GM19372 (cell line): ENCODE results near the gene VSIR.

Source experiments
- ATAC-seq: cut with Tn5 transposase; IDR thresholded peaks from one replicate; pipeline ENCODE4 v1.9.1; 2021; ENCODE audit warnings: mild to moderate bottlenecking, low read depth, moderate library complexity; ENCODE audit not compliant: unreplicated experiment

The VSIR gene

GRCh38 chr10:71783917-71784678, 10.8 kb upstream of the VSIR start:
- no peak for ATAC-seq

DNA sequence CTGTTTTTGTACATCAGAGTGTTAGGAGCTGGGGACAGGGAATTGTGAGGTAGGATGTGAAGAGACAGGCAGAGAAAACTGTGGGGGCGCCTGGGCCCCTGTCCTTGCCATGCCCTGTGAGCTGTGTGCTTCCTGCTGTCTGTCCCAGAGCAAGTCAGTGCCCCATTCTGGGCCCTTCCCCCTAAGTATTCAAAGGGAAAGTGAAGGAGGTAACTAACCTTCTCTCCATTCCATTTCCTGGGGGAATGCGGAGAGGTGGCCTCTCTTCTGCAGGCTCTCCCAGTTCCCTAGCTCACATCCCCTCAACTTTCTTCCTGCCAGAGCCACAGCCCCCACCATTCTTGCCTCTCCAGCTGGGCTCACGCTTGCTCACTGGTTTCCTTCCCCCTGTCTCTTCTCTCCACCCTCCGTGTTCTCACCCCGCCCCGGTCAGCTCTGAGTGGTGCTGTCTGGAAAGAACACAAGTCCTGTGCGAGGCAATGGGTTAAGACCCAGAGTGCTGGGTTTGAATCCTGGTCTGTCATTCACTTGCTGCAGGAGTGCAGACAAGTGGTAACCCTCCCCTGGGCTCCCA, 9.7 kb upstream of the VSIR start:
- ATAC-seq, result no peak

DNA sequence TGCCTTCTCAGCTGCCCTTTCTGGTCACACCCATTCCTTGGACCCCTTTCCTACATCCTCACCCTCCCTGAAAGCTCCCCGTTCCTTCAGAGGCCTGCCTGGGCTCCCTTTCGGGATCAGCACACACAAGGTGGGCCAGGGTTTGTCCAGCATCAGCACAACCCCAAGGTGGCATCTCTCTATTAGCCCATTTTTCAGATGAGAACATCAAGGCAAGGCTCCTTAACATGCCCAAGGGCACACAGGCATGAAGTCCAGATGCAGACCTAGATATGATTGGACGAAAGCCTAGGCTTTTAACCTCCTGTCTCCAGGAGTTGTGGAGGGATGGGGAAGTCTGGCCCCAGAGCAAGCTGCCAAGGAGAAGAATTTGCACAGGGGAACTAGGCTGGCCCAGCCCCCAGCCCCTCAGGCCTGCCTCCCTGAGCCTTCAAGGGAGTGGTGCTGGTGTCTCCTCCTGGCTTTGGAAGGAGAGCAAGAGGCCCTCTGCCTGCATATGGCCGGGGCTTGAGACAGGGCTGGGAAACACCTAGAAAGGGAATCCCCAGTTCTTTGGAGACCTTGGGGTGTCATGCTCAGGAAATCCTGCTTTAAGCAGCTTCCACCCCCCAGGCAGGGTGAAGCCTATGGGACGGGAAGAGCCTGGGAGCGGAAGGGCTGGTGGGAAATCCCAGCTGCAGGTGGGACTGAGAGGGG, 9.0 kb upstream of the VSIR start:
- ATAC-seq, result no peak

DNA sequence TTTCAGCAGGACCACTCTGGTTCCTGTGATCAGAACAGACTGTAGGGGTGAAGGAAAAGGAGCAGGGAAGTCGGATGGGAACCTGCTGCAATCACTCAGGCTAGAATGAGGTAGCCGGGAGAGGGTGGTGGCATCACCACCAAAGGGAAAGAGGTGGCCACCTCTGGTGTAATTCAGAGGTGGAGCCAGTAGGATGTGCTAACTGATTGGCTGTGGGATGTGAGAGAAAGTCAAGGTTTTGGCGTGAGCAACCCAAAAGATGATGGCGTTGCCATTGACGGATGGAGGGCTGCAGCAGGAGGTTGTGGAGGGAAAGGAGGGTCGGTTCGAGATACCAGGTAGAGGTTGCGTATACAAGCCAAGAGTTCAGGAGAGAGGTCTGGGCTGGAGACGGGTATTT, 7.4 kb upstream of the VSIR start:
- no peak for ATAC-seq

GRCh38 chr10:71780156-71780555, 6.8 kb upstream of the VSIR start:
- ATAC-seq, result no peak

DNA sequence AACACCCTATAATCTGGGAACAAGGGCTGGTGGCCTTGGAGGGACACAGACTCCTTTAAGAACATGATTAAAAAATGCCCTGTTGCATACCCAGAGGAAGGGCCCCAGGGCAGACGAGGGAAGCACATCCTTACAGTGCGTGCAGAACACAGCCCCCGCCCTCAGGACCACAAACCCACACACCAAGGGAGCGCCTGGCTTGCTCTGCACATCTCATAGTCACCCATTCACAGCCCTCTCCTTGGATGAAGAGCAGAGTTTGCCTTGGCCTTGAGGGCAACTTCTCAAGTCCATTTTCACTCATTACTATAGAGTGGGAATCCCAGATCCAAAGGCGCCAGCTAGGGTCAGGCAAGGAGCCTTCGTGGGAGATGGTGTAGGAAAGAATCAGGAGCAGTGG, 6.3 kb upstream of the VSIR start:
- ATAC-seq, result no peak

DNA sequence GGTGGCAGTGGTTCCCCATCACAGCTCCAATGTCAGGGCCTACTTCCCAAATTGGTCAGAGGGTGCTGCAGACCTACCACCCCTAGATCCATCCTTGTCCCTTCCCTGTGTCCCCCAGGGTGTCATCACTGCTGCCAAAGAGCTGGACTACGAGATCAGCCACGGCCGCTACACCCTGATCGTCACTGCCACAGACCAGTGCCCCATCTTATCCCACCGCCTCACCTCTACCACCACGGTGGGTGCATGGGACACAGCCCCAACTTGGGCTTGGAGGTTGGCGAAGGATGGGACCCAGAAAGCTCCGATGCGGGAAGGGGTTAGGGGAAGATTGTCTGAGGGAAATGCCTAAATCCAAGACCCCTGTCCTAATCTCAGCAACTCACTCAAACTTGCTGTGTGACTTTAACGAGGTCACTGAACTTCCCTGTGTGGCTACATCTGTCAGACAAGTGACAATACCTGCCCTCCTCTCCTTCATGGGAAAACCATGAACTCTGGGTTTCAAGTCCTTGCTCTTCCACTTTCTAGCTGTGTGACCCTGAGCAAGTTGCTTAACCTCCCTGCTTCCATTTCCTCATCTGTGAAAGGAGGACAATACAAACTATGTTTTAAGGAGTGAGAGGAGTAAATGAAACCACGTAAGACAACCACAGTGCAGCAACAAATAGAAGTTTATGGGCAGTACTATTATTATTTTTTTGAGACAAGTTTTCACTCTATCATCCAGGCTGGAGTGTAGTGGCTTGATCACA, 4.9 kb upstream of the VSIR start:
- ATAC-seq, result no peak

- no peak for ATAC-seq
Measured at GRCh38 chr10:71777213-71777985, 4.1 kb upstream of the VSIR start.

- ATAC-seq, result no peak
Measured at GRCh38 chr10:71776481-71776925, 3.2 kb upstream of the VSIR start.

GRCh38 chr10:71774916-71775702, 1.8 kb upstream of the VSIR start:
- ATAC-seq, result no peak

GRCh38 chr10:71772832-71773220, 494 bp downstream of the VSIR start:
- ATAC-seq, result no peak

GRCh38 chr10:71771821-71772617, 1.3 kb downstream of the VSIR start:
- no peak for ATAC-seq

DNA sequence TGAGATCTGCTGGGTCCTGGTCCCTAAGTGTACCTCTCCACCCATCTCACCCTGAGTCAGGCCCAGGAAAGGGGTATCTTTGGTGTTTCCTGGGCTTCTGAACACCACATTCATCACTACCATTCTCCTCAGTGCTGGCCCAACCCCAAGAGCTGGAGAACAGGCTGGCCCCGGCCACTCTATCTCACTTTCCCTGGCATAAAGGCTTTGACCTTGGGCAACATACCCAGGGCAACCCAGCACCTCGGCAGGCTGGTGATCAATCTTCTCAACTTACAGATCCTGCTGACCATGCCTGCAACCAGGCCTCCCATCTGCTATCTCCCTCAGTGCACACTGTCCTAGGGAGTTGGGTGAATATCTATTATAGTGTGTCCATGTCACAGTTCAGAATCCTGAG, 2.1 kb downstream of the VSIR start:
- no peak for ATAC-seq

DNA sequence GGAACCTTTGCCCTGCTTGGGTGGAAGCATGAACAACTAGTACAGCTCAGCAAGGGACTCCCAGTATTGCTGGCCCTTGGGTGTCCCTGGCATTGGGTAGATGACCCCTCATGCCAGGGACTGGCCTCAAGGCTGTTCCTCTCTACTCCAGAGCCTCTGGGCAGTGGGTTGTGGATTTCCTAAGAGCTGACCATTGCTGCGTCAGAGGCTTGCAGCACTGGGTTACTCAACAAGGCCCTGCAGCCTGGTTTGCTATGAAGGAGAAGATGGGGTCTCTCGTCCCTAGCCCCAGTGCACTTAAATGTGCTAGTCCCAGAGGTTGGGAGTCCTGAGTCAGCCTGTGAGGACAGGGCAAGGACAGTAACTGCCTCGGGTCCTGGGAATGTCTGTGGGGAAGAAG, 2.5 kb downstream of the VSIR start:
- ATAC-seq, result no peak

DNA sequence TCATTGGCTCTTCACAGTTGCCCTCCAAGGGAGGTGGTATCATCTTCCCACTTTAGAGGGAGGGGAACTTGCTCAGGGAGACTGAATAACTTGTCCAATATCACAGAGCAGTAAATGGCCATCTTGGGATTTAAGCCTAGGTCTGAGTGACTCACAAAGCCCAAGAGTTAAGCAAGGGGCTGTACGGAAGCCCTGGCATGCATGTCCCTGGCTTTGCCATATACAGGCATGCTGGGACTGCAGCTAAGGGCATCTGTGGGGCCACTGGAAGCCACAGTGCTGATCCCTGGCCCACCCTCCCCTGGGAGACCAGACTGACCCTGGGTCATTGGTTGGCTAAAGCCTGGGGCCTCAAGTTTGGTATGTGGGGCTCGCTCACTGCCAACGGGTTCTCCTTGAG, 3.1 kb downstream of the VSIR start:
- ATAC-seq, result no peak

GRCh38 chr10:71769279-71769823, 4.0 kb downstream of the VSIR start:
- ATAC-seq, result peak; percentile 20

DNA sequence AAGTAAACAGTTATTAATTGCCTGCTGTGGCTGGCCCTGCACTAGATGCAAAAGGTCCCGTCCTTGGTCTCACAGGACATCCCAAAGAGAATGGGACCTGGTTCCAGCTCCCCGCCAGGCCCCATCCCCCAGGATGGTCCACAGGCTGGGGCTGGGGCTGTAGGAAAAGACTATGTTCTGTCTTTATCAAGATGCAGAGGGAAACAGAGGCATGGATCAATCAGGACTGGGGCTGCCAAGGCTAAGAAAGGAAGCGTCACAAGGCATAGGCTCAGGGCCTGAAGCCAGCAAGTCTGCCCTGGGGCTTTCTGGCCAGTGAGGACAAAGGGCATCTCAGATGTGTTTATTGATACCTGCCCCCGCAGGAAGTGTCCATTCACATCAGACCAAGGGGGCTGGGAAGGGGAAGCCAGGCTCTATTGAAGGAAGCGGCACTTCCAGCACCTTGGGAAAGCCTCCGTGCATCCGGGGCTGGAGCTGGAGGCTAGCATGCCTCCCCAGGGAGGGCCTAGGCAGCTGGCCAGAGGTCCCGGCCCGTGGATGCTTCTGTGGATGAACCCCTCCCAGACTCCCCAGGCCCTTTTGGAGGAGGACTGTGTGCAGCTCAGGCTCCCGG, 5.8 kb downstream of the VSIR start:
- no peak for ATAC-seq
